SU-DHL-6 (cell line): ENCODE measurements around the gene TMEM25.

ENCODE experiments used
- CTCF ChIP-seq: fragments of 200-600 bp; sonication (generic); IDR thresholded peaks from one replicate; pipeline ENCODE4 v1.5.1; 2017; ENCODE audit warnings: antibody characterized with exemption, mild to moderate bottlenecking, low read length, moderate library complexity; ENCODE audit not compliant: insufficient read depth, poor library complexity, severe bottlenecking
- EZH2phosphoT487 ChIP-seq: fragments of 200-600 bp; sonication (generic), shearing (Covaris generic); conservative IDR thresholded peaks from 2 replicates; pipeline ENCODE4 v1.6.1; 2018; ENCODE audit warnings: mild to moderate bottlenecking, antibody characterized with exemption, low read length, moderate library complexity, mixed read lengths

GRCh38 chr11:118488480-118489109 lies 42.4 kb upstream of the TMEM25 start:
- TF ChIP-seq CTCF (peak; percentile 85), EZH2phosphoT487 (no peak)
